ENCODE data around the gene APOLD1. TPM values are rescaled to one million over a fixed set of nuclear protein-coding genes. Genes with fewer than 3 reads are reported as not detected.

APOLD1 gene
- total RNA-seq, result 100 to 1,000 TPM in 1 of 2 donors, 10 to 100 TPM in 1; 10.3 to 363 TPM

GRCh38 chr12:12784911-12785814 lies at the start of gene APOLD1:
Gene APOLD1, plus strand, starts transcription at chr12:12785659. Its CDS starts 33 bp downstream, at chr12:12785692.

GRCh38 chr12:12813120-12814101 lies 28.0 kb downstream of the APOLD1 start, which contains the start of gene DDX47:
Gene DDX47, plus strand, starts transcription at chr12:12813346. Its CDS starts 22 bp downstream, at chr12:12813368.

Small RNA genes lying within 50 kb of the gene (small RNA-seq; reads per million reads assigned to genes)
- gene AC007215.1 (0 reads per million in 2 donors), gene MIR613 (0 reads per million in 2 donors)

Other genes starting within 250 kb of the APOLD1 start
- gene DUSP16, start 222.8 kb upstream of the APOLD1 start, total RNA-seq, result 10 to 100 TPM; 19.0 to 31.0 TPM
- 10 to 100 TPM; 31.3 to 41.0 TPM for gene CREBL2, start 173.8 kb upstream of the APOLD1 start, total RNA-seq
- gene GPR19, start 89.5 kb upstream of the APOLD1 start, total RNA-seq, result 10 to 100 TPM in 1 of 2 donors, 1 to 10 TPM in 1; 6.5 to 20.6 TPM
- 10 to 100 TPM; 38.9 to 57.3 TPM for gene CDKN1B, start 68.3 kb upstream of the APOLD1 start, total RNA-seq
- 10 to 100 TPM; 63.0 to 71.9 TPM for gene DDX47, start 27.7 kb downstream of the APOLD1 start, total RNA-seq
- gene GPRC5A, start 105.9 kb downstream of the APOLD1 start, total RNA-seq, result 10 to 100 TPM; 28.9 to 39.6 TPM
- gene GPRC5D, start 166.5 kb downstream of the APOLD1 start, total RNA-seq, result not detected
- 10 to 100 TPM; 11.4 to 36.6 TPM for gene HEBP1, start 214.6 kb downstream of the APOLD1 start, total RNA-seq

Measured in melanocyte of skin (primary cell).